Measurements from ENCODE around the gene SCN9A. TPM values are rescaled to one million over a fixed set of nuclear protein-coding genes. Genes with fewer than 3 reads are reported as not detected.
A peak's percentile ranks its signal among the peaks of the same experiment; 100 is the strongest.

The SCN9A gene
- total and polyA plus RNA-seq, 12 donors = 0.10 to 2.9 (median 0.79) TPM

- no peak overlapping the region for H3K27ac ChIP-seq
- no peaks in the 10 kb centered on the region for H3K36me3 ChIP-seq
- H3K4me1 ChIP-seq = no peaks in the 10 kb centered on the region
- ATAC-seq (peak in 6 of 8 donors; percentile 38 to 58 (median 56)), DNase-seq (peak; percentile 8 to 10)
- H3K9me3 ChIP-seq = no peaks in the 10 kb centered on the region
- no peak overlapping the region for H3K4me3 ChIP-seq
- intact Hi-C loops (cut with DNase I) = loop anchor here in 3 of 10 donors (5.0 to 10.0 kb wide), 3 partner anchors 124 to 229 kb away; partner anchors contain the start of gene TTC21B (in 1 of the 3)
- TF ChIP-seq CTCF (IDR thresholded peaks at IDR 0.05) = peak in 8 of 9 donors; percentile 10 to 56 (median 50)
- H3K27me3 ChIP-seq = peaks cover 0 to 16% (median 0%) of the 10 kb centered on the region in 7 donors
- WGBS, 2 donors = 56 to 61% methylated on average over 24 of the region's 24 CpGs
These were observed 194.6 kb downstream of the SCN9A start for GRCh38 chr2:166180951-166181812.

GRCh38 chr2:166179201-166179600 lies 196.5 kb downstream of the SCN9A start:
- Histone ChIP-seq H3K4me1 (no peaks in the 10 kb centered on the region), H3K27me3 (peaks cover 0 to 16% (median 0%) of the 10 kb centered on the region in 7 donors), H3K4me3 (no peak overlapping the region), H3K27ac (no peak overlapping the region), H3K9me3 (no peaks in the 10 kb centered on the region), H3K36me3 (no peaks in the 10 kb centered on the region)
- intact Hi-C loops (cut with DNase I) = no loop called here
- no peak for ATAC-seq
- 58 to 64% methylated on average over 3 of the region's 3 CpGs for WGBS, 2 donors
- no peak for DNase-seq
- peak in 1 of 9 donors; percentile 14 for TF ChIP-seq CTCF (IDR thresholded peaks at IDR 0.05)

GRCh38 chr2:166173263-166173662 lies 202.5 kb downstream of the SCN9A start:
- 89 to 94% methylated on average over 2 of the region's 2 CpGs for WGBS, 2 donors
- intact Hi-C loops (cut with DNase I) = no loop called here

GRCh38 chr2:166171216-166171615 lies 204.5 kb downstream of the SCN9A start:
- TF ChIP-seq CTCF (IDR thresholded peaks at IDR 0.05) = no peak
- intact Hi-C loops (cut with DNase I) = no loop called here

More at GRCh38 chr2:166173263-166173662, 202.5 kb downstream of the SCN9A start:
- ATAC-seq (no peak), DNase-seq (no peak)
- no peak overlapping the region for H3K27ac ChIP-seq
- H3K9me3 ChIP-seq = no peaks in the 10 kb centered on the region
- H3K4me3 ChIP-seq = no peak overlapping the region
- no peaks in the 10 kb centered on the region for H3K27me3 ChIP-seq
- H3K4me1 ChIP-seq = no peaks in the 10 kb centered on the region
- H3K36me3 ChIP-seq = no peaks in the 10 kb centered on the region
- TF ChIP-seq CTCF (IDR thresholded peaks at IDR 0.05) = no peak

More at GRCh38 chr2:166171216-166171615, 204.5 kb downstream of the SCN9A start:
- DNase-seq = no peak
- 52 to 64% methylated on average over 3 of the region's 3 CpGs for WGBS, 2 donors
- Histone ChIP-seq H3K36me3 (no peaks in the 10 kb centered on the region), H3K27me3 (no peaks in the 10 kb centered on the region), H3K4me3 (no peak overlapping the region), H3K27ac (no peak overlapping the region), H3K9me3 (no peaks in the 10 kb centered on the region), H3K4me1 (no peaks in the 10 kb centered on the region)
- no peak for ATAC-seq
